Activated effector memory CD4-positive, alpha-beta T cell treated with anti-CD3 and anti-CD28 coated beads, Interleukin-2, amount 50 U/mL, for 16 hours (primary cell): ENCODE results near the gene PLEKHS1.
"Not testable (repeated sequence)": the region's sequence is repeated elsewhere in the genome, so short reads cannot be mapped to it uniquely, and the experiment has no call there.

Source experiments
- DNase-seq: peaks from one replicate; pipeline ENCODE4 v3.0.0-alpha.2; 2020

PLEKHS1 gene

DNA sequence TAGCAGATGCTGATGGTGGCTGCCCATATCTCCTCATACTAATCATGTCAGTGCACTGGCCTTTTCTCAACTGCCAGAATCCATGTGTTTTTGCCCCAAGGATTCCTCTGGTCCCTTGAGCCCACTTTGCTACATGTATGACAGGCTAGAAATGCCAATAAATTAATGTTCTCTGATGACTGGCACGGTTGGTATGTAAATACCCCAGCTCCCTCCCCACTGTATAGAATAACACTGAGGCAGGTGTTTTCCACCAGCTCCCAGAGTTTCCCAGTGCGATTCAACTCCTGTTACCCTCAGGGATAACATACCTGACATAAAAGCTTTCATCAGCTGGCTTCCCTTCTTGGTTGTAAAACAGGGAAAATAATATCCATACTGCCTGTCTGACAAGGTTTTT is 9.0 kb upstream of the PLEKHS1 start:
- no peak for DNase-seq

DNA sequence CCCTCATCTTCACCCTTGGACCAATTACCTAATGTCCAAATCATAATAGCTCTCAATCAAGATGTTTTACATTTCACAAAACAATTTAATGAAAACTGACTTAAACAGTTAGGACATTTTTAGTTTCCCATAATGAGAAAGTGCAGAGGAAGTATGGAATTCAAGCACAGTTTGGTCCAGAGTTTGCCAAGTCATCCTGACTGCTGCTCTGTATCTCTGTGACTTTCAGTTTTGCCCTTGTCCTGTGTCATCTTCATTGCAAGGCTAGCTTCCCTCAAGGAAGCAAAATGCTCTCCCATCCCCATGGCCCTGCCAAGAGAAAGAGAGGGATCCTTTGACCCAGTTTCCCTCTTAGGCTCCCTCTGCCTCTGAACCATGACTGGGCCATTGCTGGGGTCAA is 7.9 kb upstream of the PLEKHS1 start:
- no peak for DNase-seq

DNA sequence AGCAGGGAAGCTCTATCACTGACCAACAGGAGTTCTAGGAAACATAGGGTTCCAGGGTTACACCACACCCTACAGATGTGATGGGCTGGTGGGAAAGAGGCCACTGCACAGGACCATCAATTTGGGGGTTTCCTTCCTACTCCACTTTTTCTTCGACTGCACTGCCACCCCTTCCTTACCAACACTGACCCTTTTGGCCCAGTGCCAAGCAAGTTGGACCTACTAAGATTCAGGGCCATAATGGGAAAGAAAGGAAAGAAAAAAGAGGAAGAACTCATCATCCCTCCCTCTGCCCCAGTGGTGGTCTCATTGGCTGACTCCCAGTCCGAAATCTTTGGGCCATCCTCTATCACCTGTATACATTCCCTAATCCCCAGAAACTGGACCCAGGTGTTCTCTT is 6.1 kb upstream of the PLEKHS1 start:
- no peak for DNase-seq

GRCh38 chr10:113746217-113746957 is 5.1 kb upstream of the PLEKHS1 start:
- DNase-seq: no peak

DNA sequence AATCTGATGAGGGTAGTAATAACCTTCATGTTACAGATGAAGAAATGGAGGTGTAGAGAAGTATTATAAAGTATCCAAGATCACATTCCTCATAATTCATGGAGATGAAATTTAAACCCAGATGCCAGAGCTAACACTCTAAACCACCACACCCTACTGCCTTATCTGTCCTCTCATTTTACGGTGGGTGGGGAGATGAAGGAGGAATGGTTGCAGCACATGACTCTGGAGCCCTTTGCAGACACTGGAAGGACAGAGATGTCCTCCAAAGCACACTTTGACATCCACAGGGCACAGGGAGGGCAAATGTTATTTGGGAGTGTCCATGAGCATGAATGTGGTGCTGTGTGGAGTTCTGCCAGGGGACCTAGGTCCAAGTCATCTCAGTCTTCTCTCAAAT is 1.1 kb downstream of the PLEKHS1 start:
- no peak for DNase-seq

DNA sequence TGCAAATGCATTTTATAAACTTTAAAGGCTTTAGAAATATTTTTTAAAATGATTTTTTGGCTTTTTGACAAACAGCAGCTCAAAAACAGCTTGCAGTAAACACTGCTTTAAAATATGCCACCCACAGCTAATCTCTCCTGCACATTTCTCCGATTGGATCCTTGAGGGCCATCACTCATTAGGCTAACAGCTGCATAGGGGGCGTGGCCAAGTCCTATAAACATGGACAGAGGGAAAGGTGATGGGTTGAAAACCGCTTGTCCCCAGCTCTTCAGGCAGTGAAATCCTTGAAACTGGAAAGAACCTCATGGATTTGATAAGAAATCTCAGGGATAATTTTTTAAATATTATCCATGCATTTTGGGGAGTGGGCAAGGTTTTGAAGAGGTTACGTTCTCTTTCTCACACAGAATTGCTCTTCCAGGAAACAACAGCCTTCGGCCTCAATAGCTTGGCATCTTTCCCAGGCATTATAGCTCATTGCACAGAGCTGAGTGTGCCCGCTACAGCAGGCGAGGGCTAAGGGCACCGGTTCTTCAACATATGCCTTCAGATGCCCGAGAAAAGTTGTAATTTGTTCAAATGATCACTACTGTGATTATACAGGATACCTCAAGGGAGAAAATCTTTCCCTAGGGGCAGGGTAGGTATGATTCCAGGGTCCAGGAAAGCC is 1.7 kb downstream of the PLEKHS1 start:
- no peak for DNase-seq

GRCh38 chr10:113754125-113754524 is 2.6 kb downstream of the PLEKHS1 start:
- no peak for DNase-seq

DNA sequence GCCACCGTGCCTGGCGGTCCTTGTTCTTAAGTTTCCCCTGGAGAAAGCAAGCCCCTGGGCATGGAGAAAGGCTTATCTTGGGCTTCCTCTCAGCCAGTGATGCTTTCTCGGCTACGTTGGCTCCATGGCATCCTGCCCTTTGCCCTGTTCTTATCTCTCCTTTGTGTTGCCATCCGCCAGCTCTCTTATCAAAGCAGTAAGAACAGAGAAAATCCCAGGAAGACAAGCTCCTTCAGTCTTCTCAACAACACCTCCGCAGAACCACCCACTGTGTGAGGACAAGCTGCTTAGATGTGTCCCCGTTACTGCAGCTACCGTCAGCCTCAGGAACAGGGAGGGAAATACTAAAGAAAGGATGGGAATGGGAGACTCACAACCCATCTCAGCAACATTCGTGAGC is 3.3 kb downstream of the PLEKHS1 start:
- DNase-seq: no peak

DNA sequence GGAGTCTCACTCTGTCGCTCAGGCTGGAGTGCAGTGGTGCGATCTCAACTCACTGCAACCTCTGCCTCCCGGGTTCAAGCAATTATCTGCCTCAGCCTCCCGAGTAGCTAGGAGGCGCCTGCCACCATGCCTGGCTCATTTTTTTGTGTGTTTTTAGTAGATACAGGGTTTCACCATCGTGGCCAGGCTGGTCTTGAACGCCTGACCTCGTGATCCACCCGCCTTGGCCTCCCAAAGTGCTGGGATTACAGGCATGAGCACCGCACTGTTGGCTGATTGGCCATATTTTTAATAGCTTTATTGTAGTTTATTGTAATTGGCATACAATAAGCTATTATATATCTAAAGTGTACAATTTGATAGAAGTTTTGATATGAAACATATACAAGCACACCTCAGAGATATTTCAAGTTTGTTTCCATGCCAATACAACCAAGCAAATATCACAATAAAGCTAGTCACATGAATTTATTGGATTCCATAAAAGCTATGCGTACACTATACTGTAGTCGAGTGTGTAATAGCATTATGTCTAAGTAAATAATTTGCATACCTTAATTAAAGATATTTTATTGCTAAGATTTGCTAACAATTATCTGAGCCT is 5.6 kb downstream of the PLEKHS1 start:
- no peak for DNase-seq

DNA sequence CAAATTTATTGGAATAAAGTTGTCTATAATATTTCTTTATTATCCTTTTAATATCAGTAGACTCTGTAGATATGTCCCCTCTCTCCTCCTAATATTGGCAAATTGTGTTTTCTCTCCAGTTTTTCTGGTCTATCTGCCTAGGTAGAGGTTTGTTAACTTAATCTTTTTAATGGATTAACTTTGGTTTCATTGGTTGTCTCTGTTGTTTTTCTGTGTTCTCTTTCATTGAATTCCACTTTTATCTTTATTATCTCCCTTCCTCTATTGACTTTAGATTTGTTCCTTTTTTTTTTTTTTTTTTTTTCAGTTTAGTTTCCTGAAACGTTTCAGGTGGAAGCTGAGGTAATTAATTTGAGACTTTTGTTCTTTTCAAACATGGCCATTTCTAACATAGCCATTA is 10.6 kb downstream of the PLEKHS1 start:
- no peak for DNase-seq

GRCh38 chr10:113764582-113764981 is 13.1 kb downstream of the PLEKHS1 start:
- DNase-seq: no peak

DNA sequence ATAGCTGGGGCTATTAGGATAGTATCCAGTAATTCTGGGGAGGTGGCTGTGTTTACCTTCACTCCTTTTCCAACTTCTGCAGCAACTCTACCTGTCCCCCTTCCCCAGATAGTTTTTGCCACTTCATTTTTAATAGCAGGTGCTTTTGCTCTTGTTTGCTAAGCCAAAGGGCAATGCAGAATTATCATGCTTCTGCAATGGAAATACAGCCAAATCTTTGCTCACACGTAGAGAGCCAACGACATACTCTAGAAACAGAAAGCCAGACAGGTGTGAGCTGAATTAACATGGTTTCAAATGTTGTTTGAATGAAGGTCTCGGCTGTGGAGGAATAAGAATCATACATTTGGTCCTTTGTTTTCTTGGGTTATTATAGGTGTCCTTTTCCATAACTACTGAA is 14.4 kb downstream of the PLEKHS1 start:
- no peak for DNase-seq

DNA sequence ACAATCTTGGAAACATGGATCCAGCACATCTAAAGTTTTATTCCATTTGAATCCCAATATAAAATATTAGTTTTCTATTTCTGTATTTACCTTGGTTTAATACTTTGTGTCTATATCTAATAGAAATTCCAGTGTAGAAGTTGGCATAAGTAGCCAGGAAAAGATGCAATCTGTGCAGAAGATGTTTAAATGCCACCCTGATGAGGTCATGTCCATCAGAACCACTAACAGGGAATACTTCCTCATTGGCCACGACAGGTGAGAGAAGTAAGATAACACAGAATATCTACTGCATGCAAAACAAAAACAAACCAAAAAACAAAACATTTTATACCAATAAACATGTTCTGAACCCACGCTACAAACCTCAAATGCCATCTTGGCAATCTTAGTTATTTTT is 15.7 kb downstream of the PLEKHS1 start:
- DNase-seq: no peak

GRCh38 chr10:113770346-113770745 is 18.9 kb downstream of the PLEKHS1 start:
- no peak for DNase-seq

GRCh38 chr10:113771131-113771530 is 19.6 kb downstream of the PLEKHS1 start:
- not testable (repeated sequence) for DNase-seq

DNA sequence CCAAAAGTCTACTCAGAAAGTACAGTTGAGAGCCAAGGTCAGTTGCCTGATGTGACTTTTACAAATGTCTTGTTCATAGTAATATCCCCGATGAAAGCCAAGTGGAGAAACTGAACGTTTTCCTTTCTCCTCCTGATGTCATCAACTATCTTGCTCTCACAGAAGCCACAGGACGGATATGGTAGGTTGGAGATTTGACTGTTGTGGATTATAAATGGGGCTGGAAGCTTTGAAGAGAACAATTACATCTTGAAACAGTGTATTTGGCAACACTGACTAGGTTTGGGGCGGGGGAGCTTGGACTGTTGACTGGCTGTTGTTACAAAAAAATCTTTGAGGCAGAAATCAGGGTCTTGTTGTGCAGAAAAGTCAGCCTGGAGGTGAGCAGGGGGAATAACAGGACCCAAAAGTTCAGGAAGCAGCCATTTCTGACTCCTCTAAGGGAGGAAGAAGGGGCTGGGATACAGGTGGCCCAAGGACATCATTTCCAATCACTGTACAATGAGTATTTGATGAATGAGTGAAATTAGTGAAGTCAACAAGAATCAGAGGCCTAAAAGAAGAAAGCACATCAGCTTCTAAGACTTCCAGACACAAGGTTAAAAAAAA is 24.3 kb downstream of the PLEKHS1 start:
- no peak for DNase-seq

DNA sequence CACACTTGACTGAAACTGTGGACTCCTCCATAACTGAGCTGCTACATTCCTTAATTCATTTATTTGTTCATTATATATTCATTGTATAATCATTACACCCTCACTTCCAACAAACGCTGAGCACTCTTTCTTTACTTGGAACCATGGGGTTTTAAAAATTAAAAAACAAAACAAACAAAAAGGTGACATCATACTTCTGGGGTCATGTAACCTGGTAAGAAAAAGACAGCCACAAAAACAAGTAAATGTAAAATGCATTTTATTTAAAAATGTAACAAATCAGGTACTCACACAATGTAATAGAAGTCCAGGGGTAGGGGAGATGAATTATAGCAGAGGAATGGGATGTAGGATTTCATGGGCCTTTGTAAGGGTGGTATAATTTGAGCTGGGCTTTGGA is 25.1 kb downstream of the PLEKHS1 start:
- no peak for DNase-seq

DNA sequence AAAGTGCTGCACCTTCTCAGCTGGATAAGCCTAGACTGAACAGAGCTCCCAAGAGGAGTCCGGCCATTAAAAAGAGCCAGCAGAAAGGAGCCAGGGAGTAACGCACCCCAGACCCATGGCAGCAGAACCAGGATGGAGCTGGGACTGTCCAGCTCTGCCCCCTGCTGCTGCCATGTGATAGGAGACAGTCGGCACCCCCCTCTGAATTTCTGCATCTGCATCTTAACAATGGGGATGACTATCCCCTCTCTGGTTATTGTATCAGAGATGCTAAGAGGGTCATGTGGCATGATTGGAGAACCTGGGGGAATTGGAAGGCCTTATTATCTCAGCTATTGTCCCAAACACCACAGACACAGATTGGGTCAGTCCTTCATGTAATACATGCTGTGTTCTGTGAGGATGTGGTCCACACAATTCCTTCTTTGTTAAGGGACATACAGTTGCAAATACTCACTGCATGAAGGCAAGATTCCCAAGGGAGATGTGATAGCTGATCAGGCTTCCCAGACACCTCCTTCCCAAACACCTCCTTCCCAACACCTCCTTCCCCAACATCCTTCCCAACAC is 29.3 kb downstream of the PLEKHS1 start:
- DNase-seq: no peak

- DNase-seq: no peak
These were observed 30.9 kb downstream of the PLEKHS1 start for GRCh38 chr10:113782367-113782766.

- no peak for DNase-seq
These were observed 31.7 kb downstream of the PLEKHS1 start for GRCh38 chr10:113782986-113783704.

- no peak for DNase-seq
These were observed 37.2 kb downstream of the PLEKHS1 start for GRCh38 chr10:113788604-113789083.

- no peak for DNase-seq
These were observed 40.2 kb downstream of the PLEKHS1 start for GRCh38 chr10:113791691-113792090.

GRCh38 chr10:113801569-113801968 is 50.1 kb downstream of the PLEKHS1 start:
- no peak for DNase-seq
